DMS79 (cell line): ENCODE data around the gene ASB13.

ENCODE experiments used
- DNase-seq: peaks from one replicate; lab custom pipeline; 2025; lab: John Stamatoyannopoulos, UW

ASB13 gene

GRCh38 chr10:5647507-5648240, 18.7 kb downstream of the ASB13 start:
- no peak for DNase-seq

GRCh38 chr10:5645944-5646617, 20.3 kb downstream of the ASB13 start:
- DNase-seq, result no peak

- DNase-seq, result no peak
Measured at GRCh38 chr10:5645375-5645774, 21.0 kb downstream of the ASB13 start.

- DNase-seq, result no peak
Measured at GRCh38 chr10:5644930-5645329, 21.5 kb downstream of the ASB13 start.

GRCh38 chr10:5643346-5644067, 22.9 kb downstream of the ASB13 start:
- no peak for DNase-seq

- no peak for DNase-seq
Measured at GRCh38 chr10:5641501-5641900, 24.9 kb downstream of the ASB13 start.

GRCh38 chr10:5640501-5640900, 25.9 kb downstream of the ASB13 start:
- no peak for DNase-seq

GRCh38 chr10:5640036-5640435, 26.4 kb downstream of the ASB13 start:
- no peak for DNase-seq

GRCh38 chr10:5639066-5639465, 27.3 kb downstream of the ASB13 start:
- no peak for DNase-seq

- DNase-seq, result no peak
Measured at GRCh38 chr10:5638494-5638893, 27.9 kb downstream of the ASB13 start.

- DNase-seq, result no peak
Measured at GRCh38 chr10:5634918-5635317, 31.5 kb downstream of the ASB13 start.

GRCh38 chr10:5633166-5633749, 33.1 kb downstream of the ASB13 start:
- no peak for DNase-seq

- DNase-seq, result no peak
Measured at GRCh38 chr10:5632446-5632845, 33.9 kb downstream of the ASB13 start.

GRCh38 chr10:5631936-5632335, 34.5 kb downstream of the ASB13 start:
- DNase-seq, result no peak

GRCh38 chr10:5630112-5630436, 36.3 kb downstream of the ASB13 start:
- no peak for DNase-seq

GRCh38 chr10:5629303-5630111, 36.9 kb downstream of the ASB13 start:
- DNase-seq, result no peak

GRCh38 chr10:5628451-5629302, 37.7 kb downstream of the ASB13 start:
- DNase-seq, result no peak

GRCh38 chr10:5627486-5628044, 38.8 kb downstream of the ASB13 start:
- DNase-seq, result no peak

GRCh38 chr10:5625992-5626777, 40.2 kb downstream of the ASB13 start:
- DNase-seq, result no peak

- no peak for DNase-seq
Measured at GRCh38 chr10:5624701-5625100, 41.7 kb downstream of the ASB13 start.
